GM23338 (cell line): ENCODE data around the gene IL31. TPM values are rescaled to one million over a fixed set of nuclear protein-coding genes. Genes with fewer than 3 reads are reported as not detected.

Source experiments
- ATAC-seq: fragments of 200-7000 bp; cut with Tn5 transposase; 3 replicates; pipeline ENCODE4 v1.9.1; 2020
- DNase-seq: peaks from one replicate; pipeline ENCODE4 v3.0.0-alpha.2; 2015; ENCODE audit warnings: low spot score
- H2AFZ ChIP-seq: fragments of 200-600 bp; sonication (generic); 2 replicates; pipeline ENCODE4 v1.8.0; 2016; ENCODE audit warnings: antibody characterized with exemption, mild to moderate bottlenecking, moderate library complexity
- H3F3A ChIP-seq: fragments of 200-600 bp; sonication (generic); replicated peaks from 2 replicates; pipeline ENCODE4 v1.8.0; 2017; ENCODE audit warnings: antibody characterized with exemption, mixed run types, low read depth
- H3K27ac ChIP-seq: fragments of 200-600 bp; sonication (generic); 2 replicates; pipeline ENCODE4 v1.6.1; 2016; ENCODE audit warnings: low read depth
- H3K27me3 ChIP-seq: fragments of 200-600 bp; sonication (generic); 2 replicates; pipeline ENCODE4 v1.8.0; 2016; ENCODE audit warnings: mild to moderate bottlenecking, mixed run types, moderate library complexity; ENCODE audit not compliant: insufficient read depth
- H3K36me3 ChIP-seq: fragments of 200-600 bp; sonication (generic); 2 replicates; pipeline ENCODE4 v1.8.0; 2016; ENCODE audit warnings: mild to moderate bottlenecking; ENCODE audit not compliant: insufficient read depth
- H3K4me1 ChIP-seq: fragments of 200-600 bp; sonication (generic); 2 replicates; pipeline ENCODE4 v1.8.0; 2016; ENCODE audit warnings: mild to moderate bottlenecking, moderate library complexity; ENCODE audit not compliant: insufficient read depth
- H3K4me2 ChIP-seq: fragments of 200-600 bp; sonication (generic); 2 replicates; pipeline ENCODE4 v1.7.1; 2017; ENCODE audit warnings: mixed run types
- H3K4me3 ChIP-seq: fragments of 200-600 bp; sonication (generic); 2 replicates; pipeline ENCODE4 v1.6.1; 2016; ENCODE audit warnings: mixed run types
- H3K79me2 ChIP-seq: fragments of 200-600 bp; sonication (generic); replicated peaks from 2 replicates; pipeline ENCODE4 v1.8.0; 2017; ENCODE audit warnings: mild to moderate bottlenecking; ENCODE audit not compliant: insufficient read depth
- H3K9me2 ChIP-seq: fragments of 200-600 bp; sonication (generic); 2 replicates; pipeline ENCODE4 v1.8.0; 2017; ENCODE audit not compliant: insufficient read depth
- H4K20me1 ChIP-seq: fragments of 200-600 bp; sonication (generic); replicated peaks from 2 replicates; pipeline ENCODE4 v1.8.0; 2017; ENCODE audit warnings: mild to moderate bottlenecking; ENCODE audit not compliant: insufficient read depth
- H3K27ac Mint-ChIP-seq: 2 replicates; pipeline ENCODE4 v1.8.0; 2020; ENCODE audit warnings: inconsistent platforms, mild to moderate bottlenecking, moderate library complexity, mixed read lengths
- H3K27me3 Mint-ChIP-seq: 3 replicates; pipeline ENCODE4 v1.8.0; 2022; ENCODE audit warnings: low read depth, mild to moderate bottlenecking, moderate library complexity, mixed read lengths, inconsistent platforms; ENCODE audit not compliant: insufficient read depth, poor library complexity
- H3K36me3 Mint-ChIP-seq: 3 replicates; pipeline ENCODE4 v1.8.0; 2021; ENCODE audit warnings: low read depth, mild to moderate bottlenecking, inconsistent platforms, moderate library complexity, mixed read lengths
- H3K4me1 Mint-ChIP-seq: 3 replicates; pipeline ENCODE4 v1.8.0; 2020; ENCODE audit warnings: mild to moderate bottlenecking, inconsistent platforms, mixed read lengths
- H3K4me3 Mint-ChIP-seq: 3 replicates; pipeline ENCODE4 v1.8.0; 2021; ENCODE audit warnings: moderate library complexity, mild to moderate bottlenecking, inconsistent platforms, mixed read lengths
- H3K9me3 Mint-ChIP-seq: 3 replicates; pipeline ENCODE4 v1.8.0; 2020; ENCODE audit warnings: moderate library complexity, mild to moderate bottlenecking, inconsistent platforms, mixed read lengths
- CREB1 ChIP-seq: fragments of 250-450 bp; sonication (Bioruptor Pico); IDR thresholded peaks from 2 replicates; pipeline ENCODE4 v1.5.0; 2020; ENCODE audit warnings: low read depth, mild to moderate bottlenecking, moderate library complexity
- CTCF ChIP-seq, 2 experiments: fragments of 200-600 bp in 1 of 2; sonication (generic) in 1 of 2; conservative IDR thresholded peaks; 2 replicates each; pipeline versions ENCODE4 v1.5.1 to v1.6.1; 2016 to 2017; ENCODE audit warnings: antibody characterized with exemption in 2 of 2, low read depth in 2 of 2, mild to moderate bottlenecking in 2 of 2, moderate library complexity in 1 of 2
- ETS1 ChIP-seq: IDR thresholded peaks from 2 replicates; pipeline ENCODE4 v1.6.1; 2016; ENCODE audit warnings: antibody characterized with exemption
- EZH2 ChIP-seq: fragments of 200-600 bp; sonication (generic); IDR thresholded peaks from one replicate; pipeline ENCODE4 v1.8.0; 2017; ENCODE audit warnings: antibody characterized with exemption, mild to moderate bottlenecking, low read depth; ENCODE audit not compliant: unreplicated experiment
- EZH2phosphoT487 ChIP-seq: fragments of 200-600 bp; sonication (generic); IDR thresholded peaks from one replicate; pipeline ENCODE4 v1.8.1; 2018; ENCODE audit warnings: antibody characterized with exemption; ENCODE audit not compliant: unreplicated experiment
- JUNB ChIP-seq: IDR thresholded peaks from one replicate; pipeline ENCODE4 v1.6.1; 2016; ENCODE audit warnings: antibody characterized with exemption; ENCODE audit not compliant: unreplicated experiment
- POLR2AphosphoS5 ChIP-seq: IDR thresholded peaks from 2 replicates; pipeline ENCODE4 v1.6.1; 2016; ENCODE audit warnings: antibody characterized with exemption, low read depth
- REST ChIP-seq: IDR thresholded peaks from one replicate; pipeline ENCODE4 v1.6.1; 2018; ENCODE audit warnings: antibody characterized with exemption; ENCODE audit not compliant: unreplicated experiment
- STAT1 ChIP-seq: IDR thresholded peaks from one replicate; pipeline ENCODE4 v1.6.1; 2016; ENCODE audit warnings: antibody characterized with exemption; ENCODE audit not compliant: unreplicated experiment
- ZNF114 ChIP-seq: fragments of 250-450 bp; sonication (Bioruptor Pico); IDR thresholded peaks from 2 replicates; pipeline ENCODE4 v1.5.0; 2020; ENCODE audit warnings: mild to moderate bottlenecking, moderate library complexity
- ZNF331 ChIP-seq: fragments of 250-450 bp; sonication (Bioruptor Pico); IDR thresholded peaks from 2 replicates; pipeline ENCODE4 v1.5.0; 2020; ENCODE audit warnings: low read depth, mild to moderate bottlenecking, moderate library complexity
- polyA plus RNA-seq: library from polyadenylated mRNA; unstranded; fragments of >200 nt; fragmentation: Nextera tagmentation; extraction: Ambion mirVana; gene quantifications from 2 replicates; pipeline ENCODE4 v1.2.1, GENCODE V29; 2016
- total RNA-seq: library from RNA; depleted of rRNA; stranded (reverse); fragments of >200 nt; shearing (Covaris generic); gene quantifications from 2 replicates; pipeline ENCODE4 v1.2.3, GENCODE V29; 2014

Gene IL31
- total and polyA plus RNA-seq, 2 experiments from 2014 or later, result not detected

- TF ChIP-seq CTCF (conservative IDR thresholded peaks at IDR 0.05; ENCODE audit: low read depth in 2 of 2), result peak; percentile 68 to 82
- TF ChIP-seq STAT1, result no peak
- TF ChIP-seq ZNF114 (CRISPR knock-in tag), result no peak
- H3K9me2 ChIP-seq, result no peaks in the 10 kb centered on the region
- peak; percentile 94 for ATAC-seq
- H3K36me3 ChIP-seq, result peaks cover 2% of the 10 kb centered on the region; the same call in 1 of the 2 replicates
- no peaks in the 10 kb centered on the region for H3K27me3 ChIP-seq
- peak overlapping the region; percentile 46 for H3K4me3 ChIP-seq
- no peak overlapping the region for H2AFZ ChIP-seq
- no peaks in the 10 kb centered on the region for H3K79me2 ChIP-seq
- H3K4me3 Mint-ChIP-seq, result peak overlapping the region; percentile 38; the same call in 1 of the 3 replicates
- no peak overlapping the region for H3K27ac Mint-ChIP-seq
- peak; percentile 83 for DNase-seq
- peaks cover 3% of the 10 kb centered on the region for H3K27me3 Mint-ChIP-seq
- peaks cover 15% of the 10 kb centered on the region for H3K9me3 Mint-ChIP-seq
- H3K4me2 ChIP-seq, result peak overlapping the region; percentile 73; the same call in 1 of the 2 replicates
- H3K4me1 Mint-ChIP-seq, result peaks cover 6% of the 10 kb centered on the region; the same call in 2 of the 3 replicates
- H4K20me1 ChIP-seq, result peaks cover 8% of the 10 kb centered on the region; the same call in 1 of the 2 replicates
- H3F3A ChIP-seq, result no peaks in the 10 kb centered on the region
- no peak overlapping the region for H3K27ac ChIP-seq
- peaks cover 34% of the 10 kb centered on the region for H3K36me3 Mint-ChIP-seq
- no peaks in the 10 kb centered on the region; the same call in 1 of the 2 replicates for H3K4me1 ChIP-seq
Measured at GRCh38 chr12:122137229-122137628, 36.8 kb downstream of the IL31 start.

GRCh38 chr12:122135437-122136031 lies 38.5 kb downstream of the IL31 start:
- no peaks in the 10 kb centered on the region for H3K27me3 ChIP-seq
- H3K36me3 ChIP-seq, result no peaks in the 10 kb centered on the region
- no peak overlapping the region for H3K27ac Mint-ChIP-seq
- no peaks in the 10 kb centered on the region; the same call in 1 of the 2 replicates for H3K4me1 ChIP-seq
- no peaks in the 10 kb centered on the region for H3K79me2 ChIP-seq
- no peak overlapping the region for H3K4me3 Mint-ChIP-seq
- peaks cover 17% of the 10 kb centered on the region for H3K36me3 Mint-ChIP-seq
- H3K9me2 ChIP-seq, result no peaks in the 10 kb centered on the region
- ATAC-seq (no peak), DNase-seq (no peak)
- peaks cover 4% of the 10 kb centered on the region; the same call in 1 of the 2 replicates for H3F3A ChIP-seq
- peaks cover 6% of the 10 kb centered on the region; the same call in 2 of the 3 replicates for H3K4me1 Mint-ChIP-seq
- no peak overlapping the region for H3K27ac ChIP-seq
- no peak for TF ChIP-seq EZH2phosphoT487
- TF ChIP-seq REST, result no peak
- no peak for TF ChIP-seq ZNF331 (CRISPR knock-in tag)
- TF ChIP-seq STAT1, result no peak
- no peak for TF ChIP-seq CTCF (conservative IDR thresholded peaks at IDR 0.05; ENCODE audit: low read depth in 2 of 2)
- no peak for TF ChIP-seq JUNB
- TF ChIP-seq ZNF114 (CRISPR knock-in tag), result no peak
- TF ChIP-seq POLR2AphosphoS5, result no peak
- no peak for TF ChIP-seq CREB1
- TF ChIP-seq EZH2, result no peak
- TF ChIP-seq ETS1, result no peak
- no peak overlapping the region for H3K4me2 ChIP-seq
- H3K27me3 Mint-ChIP-seq, result peaks cover 5% of the 10 kb centered on the region
- H3K9me3 Mint-ChIP-seq, result peaks cover 1% of the 10 kb centered on the region; the same call in 2 of the 3 replicates
- peaks cover 8% of the 10 kb centered on the region; the same call in 1 of the 2 replicates for H4K20me1 ChIP-seq
- H2AFZ ChIP-seq, result no peak overlapping the region
- no peak overlapping the region for H3K4me3 ChIP-seq
